MV-4-11 (cell line): ENCODE results near the gene CMTM3.

Source experiments
- DNase-seq: peaks from one replicate; lab custom pipeline; 2025; lab: John Stamatoyannopoulos, UW

Gene CMTM3

DNA sequence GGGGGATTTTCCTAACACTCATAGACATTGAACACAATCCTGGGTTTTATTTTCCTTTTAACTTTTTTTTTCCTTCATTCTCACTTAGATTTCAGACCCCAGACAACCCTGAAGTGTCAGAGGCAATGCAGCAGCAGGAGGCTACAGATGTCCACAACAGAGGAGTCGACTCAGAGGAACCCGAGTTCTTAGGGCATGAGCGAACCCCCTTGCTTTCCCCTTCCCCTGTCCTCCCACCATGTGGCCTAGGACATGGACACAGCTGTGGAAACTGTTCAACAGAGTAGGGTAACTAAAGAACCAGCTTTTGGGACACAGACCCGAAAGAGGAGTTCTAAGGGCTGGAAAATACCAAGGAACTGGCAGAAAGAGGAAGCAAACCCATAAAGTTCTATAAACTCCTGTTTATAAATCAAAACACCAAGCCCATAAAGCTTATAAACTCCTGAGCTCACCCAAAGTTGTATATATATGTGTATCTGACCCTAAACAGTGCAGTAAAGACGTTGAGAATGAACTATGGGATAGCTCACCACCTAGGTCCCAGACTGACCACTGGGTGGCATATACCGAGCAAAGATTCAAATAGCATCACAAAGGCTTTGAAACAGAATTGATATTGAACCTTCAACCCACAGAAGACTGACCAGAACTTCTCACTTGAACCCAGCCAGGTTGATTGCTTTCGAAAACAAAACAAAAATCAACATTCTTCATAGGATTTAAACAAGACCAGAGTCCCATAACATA lies 58.1 kb downstream of the CMTM3 start:
- peak; percentile 23 for DNase-seq
